SK-N-SH (cell line): ENCODE measurements around the gene KRT13. TPM values are rescaled to one million over a fixed set of nuclear protein-coding genes. Genes with fewer than 3 reads are reported as not detected.
A peak's percentile ranks its signal among the peaks of the same experiment; 100 is the strongest.

Experiments used
- CTCF ChIA-PET: fragments of 300-600, 350-600 bp; formaldehyde crosslinking; extraction: SDS; loops from one replicate; lab custom pipeline; 2021; lab: Yijun Ruan, JAX
- POLR2A ChIA-PET: fragments of 350-600 bp; sonication (Branson Sonifier 250); formaldehyde crosslinking; extraction: SDS; loops from one replicate; lab custom pipeline; 2020; ENCODE audit warnings: antibody characterized with exemption, inconsistent platforms; lab: Yijun Ruan, JAX
- DNase-seq: peaks from one replicate; pipeline ENCODE4 v3.0.0; 2012
- H2AFZ ChIP-seq: fragments of 200-600 bp; sonication (generic); 2 replicates; pipeline ENCODE4 v1.8.1; 2016; ENCODE audit warnings: antibody characterized with exemption, mild to moderate bottlenecking, low read depth
- H3F3A ChIP-seq: fragments of 200-600 bp; sonication (generic); replicated peaks from 2 replicates; pipeline ENCODE3; 2016; ENCODE audit warnings: antibody characterized with exemption, mild to moderate bottlenecking; ENCODE audit not compliant: insufficient read depth
- H3K27ac ChIP-seq, 2 experiments: fragments of 200-500 bp in 1 of 2; fragments of 200-600 bp in 1 of 2; sonication (Bioruptor generic) in 1 of 2; sonication (generic), shearing (Covaris generic) in 1 of 2; 2 replicates each; pipeline versions ENCODE4 v1.5.1 to v1.6.1; 2014 to 2016; ENCODE audit warnings: low read depth in 2 of 2, inconsistent platforms in 1 of 2, low read length in 1 of 2, mild to moderate bottlenecking in 1 of 2, mixed read lengths in 1 of 2
- H3K27me3 ChIP-seq: fragments of 200-600 bp; sonication (generic), shearing (Covaris generic); 2 replicates; pipeline ENCODE4 v1.6.1; 2016; ENCODE audit warnings: mixed run types; ENCODE audit not compliant: insufficient read depth
- H3K36me3 ChIP-seq, 2 experiments: fragments of 200-500 bp in 1 of 2; fragments of 200-600 bp in 1 of 2; sonication (Bioruptor generic) in 1 of 2; sonication (generic) in 1 of 2; replicated peaks in 1 of 2; 2 replicates each; pipeline versions ENCODE3 to v1.5.1; 2014 to 2016; ENCODE audit warnings: low read length in 1 of 2, mild to moderate bottlenecking in 1 of 2; ENCODE audit not compliant: insufficient read depth in 2 of 2, control insufficient read depth in 1 of 2
- H3K4me1 ChIP-seq, 2 experiments: fragments of 200-500 bp in 1 of 2; fragments of 200-600 bp in 1 of 2; sonication (Bioruptor generic) in 1 of 2; sonication (generic), shearing (Covaris generic) in 1 of 2; 2 replicates each; pipeline versions ENCODE4 v1.5.1 to v1.6.1; 2014 to 2016; ENCODE audit warnings: low read depth in 1 of 2, low read length in 1 of 2, mixed run types in 1 of 2; ENCODE audit not compliant: insufficient read depth in 2 of 2, control insufficient read depth in 1 of 2
- H3K4me2 ChIP-seq: fragments of 200-600 bp; sonication (generic), shearing (Covaris generic); 2 replicates; pipeline ENCODE4 v1.6.1; 2017; ENCODE audit warnings: mixed run types
- H3K4me3 ChIP-seq, 2 experiments: fragments of 200-500 bp in 1 of 2; fragments of 200-600 bp in 1 of 2; sonication (Bioruptor generic) in 1 of 2; sonication (generic), shearing (Covaris generic) in 1 of 2; 2 replicates each; pipeline versions ENCODE4 v1.5.1 to v1.8.1; 2014 to 2016; ENCODE audit warnings: low read depth in 2 of 2, inconsistent platforms in 1 of 2, low read length in 1 of 2, mild to moderate bottlenecking in 1 of 2, mixed read lengths in 1 of 2, moderate library complexity in 1 of 2
- H3K79me2 ChIP-seq: fragments of 200-600 bp; sonication (generic); 2 replicates; pipeline ENCODE4 v1.8.1; 2017; ENCODE audit warnings: mild to moderate bottlenecking; ENCODE audit not compliant: insufficient read depth
- H3K9ac ChIP-seq: fragments of 200-600 bp; sonication (generic); 2 replicates; pipeline ENCODE4 v1.6.1; 2017; ENCODE audit warnings: mixed run types
- H3K9me2 ChIP-seq: fragments of 200-600 bp; sonication (generic); 2 replicates; pipeline ENCODE4 v1.6.1; 2017; ENCODE audit warnings: mixed run types
- H3K9me3 ChIP-seq: fragments of 200-600 bp; sonication (generic); 2 replicates; pipeline ENCODE4 v1.6.1; 2017; ENCODE audit warnings: mixed run types, mild to moderate bottlenecking, moderate library complexity
- H4K20me1 ChIP-seq: fragments of 200-600 bp; sonication (generic); 2 replicates; pipeline ENCODE4 v1.6.1; 2017; ENCODE audit warnings: mild to moderate bottlenecking, mixed run types; ENCODE audit not compliant: insufficient read depth
- EP300 ChIP-seq, 2 experiments: IDR thresholded peaks; 2 replicates each; pipeline versions ENCODE4 v1.4.0 to v1.6.1; 2012; ENCODE audit warnings: borderline replicate concordance in 1 of 2, low read depth in 1 of 2, low read length in 1 of 2
- FOSL2 ChIP-seq: IDR thresholded peaks from 2 replicates; pipeline ENCODE4 v1.4.0; 2012; ENCODE audit warnings: low read depth, mild to moderate bottlenecking, moderate library complexity, borderline replicate concordance
- FOXJ3 ChIP-seq: sonication (generic); formaldehyde crosslinking; IDR thresholded peaks from 2 replicates; pipeline ENCODE4 v1.5.1; 2020; ENCODE audit warnings: mild to moderate bottlenecking, missing genetic modification reagents
- GABPA ChIP-seq: IDR thresholded peaks from 2 replicates; pipeline ENCODE4 v1.4.0; 2012; ENCODE audit warnings: low read depth, mild to moderate bottlenecking
- JUND ChIP-seq: IDR thresholded peaks from 2 replicates; pipeline ENCODE4 v1.4.0; 2012
- MEF2A ChIP-seq: IDR thresholded peaks from 2 replicates; pipeline ENCODE4 v1.4.0; 2012; ENCODE audit warnings: low read depth, borderline replicate concordance
- MXI1 ChIP-seq: IDR thresholded peaks from 2 replicates; pipeline ENCODE4 v1.6.1; 2012; ENCODE audit warnings: mild to moderate bottlenecking, low read depth, low read length, improper control_type of control experiment
- NFIC ChIP-seq: IDR thresholded peaks from 2 replicates; pipeline ENCODE4 v1.4.0; 2012; ENCODE audit warnings: borderline replicate concordance
- NRF1 ChIP-seq: IDR thresholded peaks from 2 replicates; pipeline ENCODE4 v1.6.1; 2012; ENCODE audit warnings: low read depth, mild to moderate bottlenecking, low read length
- RAD21 ChIP-seq: IDR thresholded peaks from 2 replicates; pipeline ENCODE4 v1.6.1; 2012; ENCODE audit warnings: mild to moderate bottlenecking, low read length
- RXRA ChIP-seq: IDR thresholded peaks from 2 replicates; pipeline ENCODE4 v1.4.0; 2012; ENCODE audit warnings: low read depth, mild to moderate bottlenecking, borderline replicate concordance
- SMC3 ChIP-seq: IDR thresholded peaks from 2 replicates; pipeline ENCODE4 v1.6.1; 2012; ENCODE audit warnings: low read depth, low read length, improper control_type of control experiment
- TEAD4 ChIP-seq: IDR thresholded peaks from 2 replicates; pipeline ENCODE4 v1.4.0; 2012; ENCODE audit warnings: mild to moderate bottlenecking, borderline replicate concordance; ENCODE audit not compliant: insufficient read depth
- WGBS: methylation state at CpG from one replicate; pipeline ENCODE4 v1.1.6; 2017; ENCODE audit warnings: low lambda C conversion rate; 5-methylcytosine and 5-hydroxymethylcytosine counted together
- polyA plus RNA-seq, 3 experiments: library from polyadenylated mRNA; depleted of rRNA; stranded (reverse); fragments of >200 nt; gene quantifications; 2 replicates each; pipeline ENCODE4 v1.2.3, GENCODE V29; 2012
- TF ChIP-seq, protein P1 (sequence below): fragments of 150-350 bp; IDR thresholded peaks from 2 replicates; pipeline ENCODE4 v1.6.1; 2016; ENCODE audit warnings: mild to moderate bottlenecking, low read depth, low read length
- TF ChIP-seq, protein P2 (sequence below): IDR thresholded peaks from 2 replicates; pipeline ENCODE4 v1.4.0; 2012; ENCODE audit warnings: low read depth, borderline replicate concordance
- TF ChIP-seq, protein P3 (sequence below): IDR thresholded peaks from 2 replicates; pipeline ENCODE4; 2012
- TF ChIP-seq, protein P4 (sequence below): IDR thresholded peaks from 2 replicates; pipeline ENCODE4 v1.4.0; 2012; ENCODE audit warnings: low read depth, borderline replicate concordance

KRT13 gene
- polyA plus RNA-seq, 1 of the 3 experiments (the other 2 are of a cell fraction) = 0.39 TPM

DNA sequence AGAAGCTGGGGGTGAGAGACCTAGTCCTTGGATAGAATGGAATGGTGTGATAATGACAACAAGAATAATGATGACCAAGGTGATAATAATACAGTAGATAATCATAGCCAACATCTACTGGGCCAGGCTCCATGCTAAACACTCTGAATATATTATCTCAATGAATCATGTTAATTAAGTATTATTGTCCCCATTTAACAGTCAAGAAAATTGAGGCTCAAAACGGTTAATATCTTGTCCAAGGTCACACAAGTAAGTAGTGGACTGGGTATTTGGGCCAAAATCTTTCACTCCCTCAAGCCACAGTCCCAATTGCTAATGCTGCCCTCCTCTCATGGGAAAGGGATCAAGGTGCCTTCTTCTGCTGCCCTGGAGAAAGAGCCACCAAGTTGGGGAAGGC is 26.6 kb upstream of the KRT13 start:
- peaks cover 24 to 49% of the 10 kb centered on the region in 2 experiments for H3K4me1 ChIP-seq
- H3K9me3 ChIP-seq = no peaks in the 10 kb centered on the region
- H2AFZ ChIP-seq = no peak overlapping the region
- no peaks in the 10 kb centered on the region for H4K20me1 ChIP-seq
- peaks cover 17% of the 10 kb centered on the region for H3F3A ChIP-seq
- H3K36me3 ChIP-seq = no peaks in the 10 kb centered on the region
- DNase-seq = no peak
- H3K79me2 ChIP-seq = no peaks in the 10 kb centered on the region
- H3K4me2 ChIP-seq = no peak overlapping the region
- TF ChIP-seq FOXJ3 (CRISPR knock-in tag) (no peak), NFIC (no peak), EP300 (IDR thresholded peaks at IDR 0.05; ENCODE audit: borderline replicate concordance in 1 of 2, low read depth in 1 of 2, low read length in 1 of 2) (no peak), FOSL2 (no peak), NRF1 (no peak), GABPA (no peak), JUND (no peak), MEF2A (no peak), RXRA (no peak), MXI1 (no peak), RAD21 (no peak), SMC3 (no peak), TEAD4 (no peak)
- TF ChIP-seq, protein P1, sequence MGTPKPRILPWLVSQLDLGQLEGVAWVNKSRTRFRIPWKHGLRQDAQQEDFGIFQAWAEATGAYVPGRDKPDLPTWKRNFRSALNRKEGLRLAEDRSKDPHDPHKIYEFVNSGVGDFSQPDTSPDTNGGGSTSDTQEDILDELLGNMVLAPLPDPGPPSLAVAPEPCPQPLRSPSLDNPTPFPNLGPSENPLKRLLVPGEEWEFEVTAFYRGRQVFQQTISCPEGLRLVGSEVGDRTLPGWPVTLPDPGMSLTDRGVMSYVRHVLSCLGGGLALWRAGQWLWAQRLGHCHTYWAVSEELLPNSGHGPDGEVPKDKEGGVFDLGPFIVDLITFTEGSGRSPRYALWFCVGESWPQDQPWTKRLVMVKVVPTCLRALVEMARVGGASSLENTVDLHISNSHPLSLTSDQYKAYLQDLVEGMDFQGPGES = no peak
- TF ChIP-seq, protein P2, sequence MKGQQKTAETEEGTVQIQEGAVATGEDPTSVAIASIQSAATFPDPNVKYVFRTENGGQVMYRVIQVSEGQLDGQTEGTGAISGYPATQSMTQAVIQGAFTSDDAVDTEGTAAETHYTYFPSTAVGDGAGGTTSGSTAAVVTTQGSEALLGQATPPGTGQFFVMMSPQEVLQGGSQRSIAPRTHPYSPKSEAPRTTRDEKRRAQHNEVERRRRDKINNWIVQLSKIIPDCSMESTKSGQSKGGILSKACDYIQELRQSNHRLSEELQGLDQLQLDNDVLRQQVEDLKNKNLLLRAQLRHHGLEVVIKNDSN = no peak
- TF ChIP-seq, protein P3, sequence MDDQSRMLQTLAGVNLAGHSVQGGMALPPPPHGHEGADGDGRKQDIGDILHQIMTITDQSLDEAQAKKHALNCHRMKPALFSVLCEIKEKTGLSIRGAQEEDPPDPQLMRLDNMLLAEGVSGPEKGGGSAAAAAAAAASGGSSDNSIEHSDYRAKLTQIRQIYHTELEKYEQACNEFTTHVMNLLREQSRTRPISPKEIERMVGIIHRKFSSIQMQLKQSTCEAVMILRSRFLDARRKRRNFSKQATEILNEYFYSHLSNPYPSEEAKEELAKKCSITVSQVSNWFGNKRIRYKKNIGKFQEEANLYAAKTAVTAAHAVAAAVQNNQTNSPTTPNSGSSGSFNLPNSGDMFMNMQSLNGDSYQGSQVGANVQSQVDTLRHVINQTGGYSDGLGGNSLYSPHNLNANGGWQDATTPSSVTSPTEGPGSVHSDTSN = no peak
- TF ChIP-seq, protein P4, sequence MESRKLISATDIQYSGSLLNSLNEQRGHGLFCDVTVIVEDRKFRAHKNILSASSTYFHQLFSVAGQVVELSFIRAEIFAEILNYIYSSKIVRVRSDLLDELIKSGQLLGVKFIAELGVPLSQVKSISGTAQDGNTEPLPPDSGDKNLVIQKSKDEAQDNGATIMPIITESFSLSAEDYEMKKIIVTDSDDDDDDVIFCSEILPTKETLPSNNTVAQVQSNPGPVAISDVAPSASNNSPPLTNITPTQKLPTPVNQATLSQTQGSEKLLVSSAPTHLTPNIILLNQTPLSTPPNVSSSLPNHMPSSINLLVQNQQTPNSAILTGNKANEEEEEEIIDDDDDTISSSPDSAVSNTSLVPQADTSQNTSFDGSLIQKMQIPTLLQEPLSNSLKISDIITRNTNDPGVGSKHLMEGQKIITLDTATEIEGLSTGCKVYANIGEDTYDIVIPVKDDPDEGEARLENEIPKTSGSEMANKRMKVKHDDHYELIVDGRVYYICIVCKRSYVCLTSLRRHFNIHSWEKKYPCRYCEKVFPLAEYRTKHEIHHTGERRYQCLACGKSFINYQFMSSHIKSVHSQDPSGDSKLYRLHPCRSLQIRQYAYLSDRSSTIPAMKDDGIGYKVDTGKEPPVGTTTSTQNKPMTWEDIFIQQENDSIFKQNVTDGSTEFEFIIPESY = no peak
- CTCF ChIA-PET = interaction anchor here (0.6 to 10.6 kb wide), 7 partner anchors 10 to 635 kb away, joined by 3 to 144 read pairs (median 12); no protein-coding TSS in a partner anchor
- 60% methylated on average over 1 of the region's 1 CpG for WGBS
- no peak overlapping the region for H3K9ac ChIP-seq
- no peak overlapping the region for H3K4me3 ChIP-seq
- H3K27ac ChIP-seq = peak overlapping the region in 1 of 2 experiments; percentile 99; a peak in 2 of 4 replicates
- no peaks in the 10 kb centered on the region for H3K27me3 ChIP-seq
- no peaks in the 10 kb centered on the region for H3K9me2 ChIP-seq
- POLR2A ChIA-PET = no interaction called here
